Cardiac fibroblast (primary cell): ENCODE measurements around the gene GGCT.

Source experiments
- DNase-seq, 2 donors: peaks; one replicate each; pipeline versions ENCODE4 v3.0.0 to v3.0.0-alpha.2; 2010; ENCODE audit warnings: low read depth in 2 of 2
- H3K4me3 ChIP-seq, 2 donors: replicated peaks in 1 of 2; 1 replicate in 1 of 2; 2 replicates in 1 of 2; pipeline ENCODE4 v1.5.1; 2011; ENCODE audit warnings: low read depth in 2 of 2, low read length in 2 of 2, mild to moderate bottlenecking in 2 of 2, moderate library complexity in 1 of 2
- TF ChIP-seq, protein P1 (sequence below): IDR thresholded peaks from one replicate; pipeline ENCODE4 v1.5.1; 2011; ENCODE audit warnings: low read depth, mild to moderate bottlenecking, low read length, inconsistent platforms

Gene GGCT

DNA sequence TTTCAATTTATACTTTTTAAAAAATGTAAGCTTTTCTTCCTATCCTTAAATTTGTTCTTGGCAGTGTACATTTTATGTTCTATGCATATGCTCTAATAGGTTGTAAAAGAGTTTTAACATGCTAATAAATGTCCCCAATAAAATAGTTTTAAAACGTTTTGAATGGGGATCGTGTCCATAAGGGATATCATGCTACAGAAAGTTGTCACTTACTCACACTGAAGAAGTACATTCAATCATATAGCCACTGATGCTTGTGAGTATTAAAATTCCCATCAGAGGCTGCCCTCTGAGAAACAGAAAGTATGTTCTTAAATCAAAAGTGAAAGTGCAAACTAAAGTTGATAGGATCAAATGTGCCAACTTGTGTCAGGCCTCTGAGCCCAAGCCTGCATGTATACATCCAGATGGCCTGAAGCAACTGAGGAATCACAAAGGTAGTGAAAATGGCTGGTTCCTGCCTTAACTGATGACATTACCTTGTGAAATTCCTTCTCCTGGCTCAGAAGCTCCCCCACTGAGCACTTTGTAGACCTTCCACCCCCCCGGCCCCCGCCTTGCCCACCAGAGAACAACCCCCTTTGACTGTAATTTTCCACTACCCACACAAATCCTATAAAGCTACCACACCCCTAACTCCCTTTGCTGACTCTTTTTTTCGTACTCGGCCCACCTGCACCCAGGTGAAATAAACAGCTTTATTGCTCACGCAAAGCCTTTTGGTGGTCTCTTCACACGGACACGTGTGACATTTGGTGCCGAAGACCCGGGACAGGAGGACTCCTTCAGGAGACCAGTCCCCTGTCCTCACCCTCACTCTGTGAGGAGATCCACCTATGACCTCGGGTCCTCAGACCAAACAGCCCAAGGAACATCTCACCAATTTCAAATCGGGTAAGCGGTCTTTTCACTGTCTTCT is 25.2 kb downstream of the GGCT start:
- TF ChIP-seq, protein P1, sequence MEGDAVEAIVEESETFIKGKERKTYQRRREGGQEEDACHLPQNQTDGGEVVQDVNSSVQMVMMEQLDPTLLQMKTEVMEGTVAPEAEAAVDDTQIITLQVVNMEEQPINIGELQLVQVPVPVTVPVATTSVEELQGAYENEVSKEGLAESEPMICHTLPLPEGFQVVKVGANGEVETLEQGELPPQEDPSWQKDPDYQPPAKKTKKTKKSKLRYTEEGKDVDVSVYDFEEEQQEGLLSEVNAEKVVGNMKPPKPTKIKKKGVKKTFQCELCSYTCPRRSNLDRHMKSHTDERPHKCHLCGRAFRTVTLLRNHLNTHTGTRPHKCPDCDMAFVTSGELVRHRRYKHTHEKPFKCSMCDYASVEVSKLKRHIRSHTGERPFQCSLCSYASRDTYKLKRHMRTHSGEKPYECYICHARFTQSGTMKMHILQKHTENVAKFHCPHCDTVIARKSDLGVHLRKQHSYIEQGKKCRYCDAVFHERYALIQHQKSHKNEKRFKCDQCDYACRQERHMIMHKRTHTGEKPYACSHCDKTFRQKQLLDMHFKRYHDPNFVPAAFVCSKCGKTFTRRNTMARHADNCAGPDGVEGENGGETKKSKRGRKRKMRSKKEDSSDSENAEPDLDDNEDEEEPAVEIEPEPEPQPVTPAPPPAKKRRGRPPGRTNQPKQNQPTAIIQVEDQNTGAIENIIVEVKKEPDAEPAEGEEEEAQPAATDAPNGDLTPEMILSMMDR, result no peak
- peak; percentile 57 to 60 for DNase-seq
- H3K4me3 ChIP-seq, result peak overlapping the region; percentile 73 to 78

DNA sequence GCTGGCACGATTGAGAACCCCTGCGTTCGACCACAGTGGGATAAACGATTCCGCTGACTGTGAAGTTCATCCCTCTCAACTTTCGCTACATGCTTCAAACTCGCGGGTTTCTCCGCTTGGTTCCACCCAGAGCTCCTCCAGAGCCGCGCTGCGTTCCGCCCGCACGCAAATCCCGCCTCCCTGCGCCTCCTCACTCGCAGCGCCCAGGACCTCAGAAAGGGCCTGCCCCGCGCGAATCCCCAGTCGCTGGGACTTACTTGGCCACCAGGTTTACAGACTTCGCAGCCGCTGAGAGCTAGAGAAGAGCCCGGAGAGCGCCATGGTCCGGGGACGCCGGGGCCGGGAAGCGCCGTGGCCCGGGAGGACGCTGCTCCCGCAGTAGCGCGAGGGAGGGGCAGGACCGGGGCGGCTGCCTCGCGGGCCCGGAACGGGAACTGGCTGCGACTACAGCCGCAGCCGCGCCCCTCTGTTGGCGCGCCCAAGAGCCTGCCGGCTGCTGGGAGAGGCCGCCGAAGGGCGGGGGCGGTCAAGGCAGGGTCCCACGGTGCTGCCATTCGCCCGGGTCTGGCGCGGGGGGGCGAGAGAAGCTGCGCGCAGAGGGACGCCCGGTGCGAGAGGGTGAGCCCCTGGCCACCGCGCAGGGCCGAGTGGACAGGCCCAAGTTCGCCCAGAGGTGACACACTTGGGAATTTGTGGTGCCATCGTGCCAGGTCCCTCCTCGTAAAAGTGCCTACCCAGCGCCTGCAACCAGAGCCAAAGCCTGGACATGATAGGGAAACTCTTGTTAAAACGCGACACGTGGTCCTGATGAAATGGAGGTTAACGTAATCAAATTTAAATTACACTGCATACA is 26.1 kb downstream of the GGCT start, which contains the start of gene NOD1:
NOD1 (minus strand) TSS at position 436 of the 853 bp plus-strand sequence. CDS start 21,863 bp downstream, outside the sequence.
- peak; percentile 73 to 84 for DNase-seq
- TF ChIP-seq, protein P1, result no peak
- peak within 1 kb of the TSS; percentile 73 to 78 for H3K4me3 ChIP-seq

DNA sequence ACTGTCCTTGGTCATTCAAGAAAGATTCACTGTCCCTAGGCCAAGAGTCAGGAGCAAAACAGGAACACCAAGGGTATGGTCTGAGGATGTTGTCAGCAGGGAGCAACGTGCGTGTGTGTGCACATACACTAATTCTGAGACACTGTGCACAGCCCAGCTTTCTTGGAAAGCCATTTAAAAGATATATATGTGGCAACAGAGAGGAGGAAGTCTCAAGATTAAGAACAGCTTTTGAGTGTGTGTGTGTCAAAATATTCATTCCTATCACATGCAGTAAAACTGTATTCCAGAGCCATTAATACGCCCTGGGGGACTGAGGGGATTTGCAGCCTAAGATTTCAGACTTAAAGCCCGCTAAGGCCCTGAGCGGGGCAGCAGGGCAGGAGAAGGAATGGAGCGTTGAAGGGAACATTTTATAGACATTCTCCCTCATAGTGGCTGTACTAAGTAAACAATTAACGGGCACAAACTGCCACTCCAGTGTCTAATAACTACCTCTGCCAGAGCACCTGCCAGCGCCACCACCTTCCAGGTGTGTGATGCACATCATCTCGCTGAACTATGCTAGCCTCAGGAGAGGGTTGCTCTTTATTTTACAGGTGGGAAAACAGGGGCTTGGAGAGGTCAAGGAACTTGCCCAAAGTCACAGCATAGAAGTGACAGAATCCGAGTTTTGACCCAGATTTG is 28.0 kb downstream of the GGCT start:
- peak overlapping the region in 1 of 2 donors; percentile 16 for H3K4me3 ChIP-seq
- TF ChIP-seq, protein P1, result no peak
- peak in 1 of 2 donors; percentile 68 for DNase-seq

DNA sequence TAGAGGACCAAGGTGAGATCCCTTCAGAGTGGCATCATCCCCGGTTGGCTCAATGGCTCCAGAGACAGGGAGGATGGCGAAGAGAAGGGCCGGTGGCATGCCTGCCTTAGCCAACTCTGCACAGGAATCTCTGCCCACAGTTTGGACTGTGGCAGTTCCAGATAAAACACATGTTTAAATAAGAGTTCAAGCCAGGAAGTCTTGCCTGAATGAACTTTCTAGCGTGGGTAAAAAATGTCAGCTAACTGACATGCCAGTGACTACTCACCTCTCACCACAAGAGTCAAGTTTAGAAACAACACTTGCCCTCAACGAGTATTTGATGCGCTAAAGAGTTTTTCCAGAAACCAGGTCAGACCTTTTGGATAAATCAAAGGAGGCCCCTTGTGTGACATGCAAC is 29.0 kb downstream of the GGCT start:
- no peak for DNase-seq
- no peak overlapping the region for H3K4me3 ChIP-seq
- TF ChIP-seq, protein P1, result no peak

DNA sequence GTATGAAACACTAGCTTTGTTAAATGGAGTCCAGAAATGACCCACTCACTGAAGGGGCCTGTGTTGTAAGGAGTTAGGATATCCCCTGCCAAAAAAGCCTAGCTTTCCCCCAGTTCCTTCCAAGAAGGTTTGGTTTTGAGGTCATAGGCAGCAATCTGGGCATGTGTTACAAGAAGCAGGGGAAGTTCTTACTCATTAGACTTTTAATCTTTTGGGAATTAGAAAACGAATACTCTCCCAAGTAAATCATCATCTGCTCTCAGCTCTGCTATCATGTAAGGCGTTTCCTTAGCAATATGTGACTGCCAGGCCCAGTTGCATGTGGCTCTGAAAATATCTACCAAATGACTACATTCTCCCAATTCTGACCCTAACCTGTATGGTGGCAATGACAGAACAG is 29.7 kb downstream of the GGCT start:
- DNase-seq, result peak; percentile 96 to 98
- H3K4me3 ChIP-seq, result no peak overlapping the region
- TF ChIP-seq, protein P1, result no peak

DNA sequence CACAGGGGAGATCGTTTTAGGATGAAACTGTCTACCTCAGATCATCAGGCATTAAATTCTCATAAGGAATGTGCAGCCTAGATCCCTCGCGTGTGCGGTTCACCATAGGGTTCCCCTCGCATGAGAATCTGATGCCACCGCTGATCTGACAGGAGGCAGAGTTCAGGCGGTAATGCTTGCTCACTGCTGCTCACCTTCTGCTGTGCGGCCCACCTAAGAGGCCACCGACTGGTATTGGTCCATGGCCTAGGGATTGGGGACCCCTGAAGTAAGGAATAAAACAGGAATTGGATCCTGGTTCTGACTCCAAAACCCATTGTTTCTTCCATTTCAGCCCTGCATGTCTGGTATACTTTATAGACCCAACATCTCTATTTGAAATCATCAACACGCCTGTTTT is 30.1 kb downstream of the GGCT start:
- no peak overlapping the region for H3K4me3 ChIP-seq
- TF ChIP-seq, protein P1, result no peak
- DNase-seq, result no peak
